Measurements from ENCODE around the gene AKR1B1.

DNA sequence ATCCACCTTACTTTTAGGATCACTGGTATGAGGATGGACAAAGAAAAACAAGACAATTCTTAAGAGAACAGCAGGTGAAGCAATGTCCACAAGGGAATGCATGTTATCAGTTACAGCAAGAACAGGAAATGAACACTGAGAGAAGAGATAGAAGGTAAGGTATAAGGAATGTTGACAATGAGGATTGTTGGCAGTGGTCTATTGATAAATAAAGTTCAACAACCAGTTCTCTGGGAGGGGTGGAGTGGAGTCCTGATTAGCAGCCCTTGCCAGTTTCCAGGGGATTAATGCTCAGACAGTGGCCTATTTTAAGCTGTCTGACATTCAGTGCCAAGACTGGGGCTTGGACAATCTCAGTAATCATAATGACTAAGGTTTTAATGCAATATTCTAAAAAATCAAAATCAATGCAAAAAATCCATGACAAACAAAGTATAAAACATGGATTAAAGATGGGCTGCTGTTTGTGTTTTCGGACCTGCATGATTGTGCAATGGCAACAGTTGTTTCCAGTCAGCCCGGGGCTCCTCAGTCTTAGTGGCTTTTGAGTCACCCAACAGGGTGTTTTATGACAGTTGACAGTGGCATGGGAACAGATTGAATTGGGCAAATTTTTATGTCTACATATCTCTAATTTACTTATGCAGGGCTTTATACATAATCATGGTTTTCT, 13.8 kb upstream of the AKR1B1 start:
- TF ChIP-seq EZH2phosphoT487 (IDR thresholded peaks at IDR 0.05; ENCODE audit: insufficient read depth, low read depth) (no peak), EZH2 (IDR thresholded peaks at IDR 0.05; ENCODE audit: insufficient read depth, poor library complexity, severe bottlenecking) (no peak)

Data from GM23248 (cell line).